Measurements from ENCODE around the gene ABI3BP. TPM values are rescaled to one million over a fixed set of nuclear protein-coding genes. Genes with fewer than 3 reads are reported as not detected.

Gene ABI3BP
- total and polyA plus RNA-seq, 2 donors (not counting 1 experiment from before 2014, with no cell fraction given), result 4.8 to 62.9 TPM

- no peak overlapping the region for H2AFZ ChIP-seq (ENCODE audit: low read length)
- no peak overlapping the region for H3K27ac ChIP-seq (ENCODE audit: insufficient read depth, low read length)
- H3K4me3 ChIP-seq (replicated peaks in 1 of 4; ENCODE audit: control extremely low read depth in 1 of 4, insufficient read depth in 1 of 4, low read depth in 3 of 4, low read length in 4 of 4), result no peak overlapping the region
- H3K79me2 ChIP-seq (ENCODE audit: control insufficient read depth, insufficient read depth, low read length), result no peaks in the 10 kb centered on the region
- H3K27me3 ChIP-seq (ENCODE audit: control insufficient read depth, insufficient read depth, low read length), result no peaks in the 10 kb centered on the region
- no peak overlapping the region for H3K4me2 ChIP-seq (ENCODE audit: extremely low read depth, insufficient read depth, low read length)
- no peaks in the 10 kb centered on the region for H3K9me3 ChIP-seq (ENCODE audit: control insufficient read depth, insufficient read depth, low read depth, low read length)
- H3K36me3 ChIP-seq (ENCODE audit: control insufficient read depth, insufficient read depth, low read length), result no peaks in the 10 kb centered on the region
- no peaks in the 10 kb centered on the region for H3K4me1 ChIP-seq (ENCODE audit: control insufficient read depth, extremely low read depth, insufficient read depth, low read length)
- no peaks in the 10 kb centered on the region for H4K20me1 ChIP-seq (ENCODE audit: control insufficient read depth, extremely low read depth, insufficient read depth, low read length)
- TF ChIP-seq EZH2 (IDR thresholded peaks at IDR 0.05; ENCODE audit: low read length, missing control alignments), result no peak
- no peak for TF ChIP-seq CTCF (conservative IDR thresholded peaks at IDR 0.05 in 1 of 2, IDR thresholded peaks at IDR 0.05 in 1 of 2; ENCODE audit: low read depth in 1 of 2, low read length in 2 of 2)
- peak in 1 of 2 donors; percentile 5 for DNase-seq (ENCODE audit: low read depth in 2 of 2)
- H3K9ac ChIP-seq (ENCODE audit: insufficient read depth, low read length), result no peak overlapping the region
Observed at GRCh38 chr3:100836661-100837060, 156.6 kb downstream of the ABI3BP start.

GRCh38 chr3:100834332-100834731 is 158.9 kb downstream of the ABI3BP start:
- Histone ChIP-seq H3K27me3 (ENCODE audit: control insufficient read depth, insufficient read depth, low read length) (no peaks in the 10 kb centered on the region), H3K4me3 (replicated peaks in 1 of 4; ENCODE audit: control extremely low read depth in 1 of 4, insufficient read depth in 1 of 4, low read depth in 3 of 4, low read length in 4 of 4) (no peak overlapping the region), H3K4me1 (ENCODE audit: control insufficient read depth, extremely low read depth, insufficient read depth, low read length) (no peaks in the 10 kb centered on the region), H4K20me1 (ENCODE audit: control insufficient read depth, extremely low read depth, insufficient read depth, low read length) (no peaks in the 10 kb centered on the region), H3K9me3 (ENCODE audit: control insufficient read depth, insufficient read depth, low read depth, low read length) (no peaks in the 10 kb centered on the region), H3K27ac (ENCODE audit: insufficient read depth, low read length) (no peak overlapping the region), H2AFZ (ENCODE audit: low read length) (no peak overlapping the region), H3K36me3 (ENCODE audit: control insufficient read depth, insufficient read depth, low read length) (no peaks in the 10 kb centered on the region), H3K4me2 (ENCODE audit: extremely low read depth, insufficient read depth, low read length) (no peak overlapping the region), H3K79me2 (ENCODE audit: control insufficient read depth, insufficient read depth, low read length) (no peaks in the 10 kb centered on the region), H3K9ac (ENCODE audit: insufficient read depth, low read length) (no peak overlapping the region)
- no peak for DNase-seq (ENCODE audit: low read depth in 2 of 2)
- no peak for TF ChIP-seq CTCF (conservative IDR thresholded peaks at IDR 0.05 in 1 of 2, IDR thresholded peaks at IDR 0.05 in 1 of 2; ENCODE audit: low read depth in 1 of 2, low read length in 2 of 2)
- TF ChIP-seq EZH2 (IDR thresholded peaks at IDR 0.05; ENCODE audit: low read length, missing control alignments), result no peak

GRCh38 chr3:100833483-100833882 is 159.7 kb downstream of the ABI3BP start:
- Histone ChIP-seq H3K9ac (ENCODE audit: insufficient read depth, low read length) (no peak overlapping the region), H3K27ac (ENCODE audit: insufficient read depth, low read length) (no peak overlapping the region), H3K4me2 (ENCODE audit: extremely low read depth, insufficient read depth, low read length) (no peak overlapping the region), H3K9me3 (ENCODE audit: control insufficient read depth, insufficient read depth, low read depth, low read length) (no peaks in the 10 kb centered on the region), H4K20me1 (ENCODE audit: control insufficient read depth, extremely low read depth, insufficient read depth, low read length) (no peaks in the 10 kb centered on the region), H2AFZ (ENCODE audit: low read length) (no peak overlapping the region), H3K4me3 (replicated peaks in 1 of 4; ENCODE audit: control extremely low read depth in 1 of 4, insufficient read depth in 1 of 4, low read depth in 3 of 4, low read length in 4 of 4) (no peak overlapping the region), H3K79me2 (ENCODE audit: control insufficient read depth, insufficient read depth, low read length) (no peaks in the 10 kb centered on the region), H3K4me1 (ENCODE audit: control insufficient read depth, extremely low read depth, insufficient read depth, low read length) (no peaks in the 10 kb centered on the region), H3K27me3 (ENCODE audit: control insufficient read depth, insufficient read depth, low read length) (no peaks in the 10 kb centered on the region), H3K36me3 (ENCODE audit: control insufficient read depth, insufficient read depth, low read length) (no peaks in the 10 kb centered on the region)
- DNase-seq (ENCODE audit: low read depth in 2 of 2), result no peak
- no peak for TF ChIP-seq CTCF (conservative IDR thresholded peaks at IDR 0.05 in 1 of 2, IDR thresholded peaks at IDR 0.05 in 1 of 2; ENCODE audit: low read depth in 1 of 2, low read length in 2 of 2)
- no peak for TF ChIP-seq EZH2 (IDR thresholded peaks at IDR 0.05; ENCODE audit: low read length, missing control alignments)

Data from fibroblast of lung (primary cell).